ENCODE measurements around the gene RAB3B.

The RAB3B gene

GRCh38 chr1:51910221-51911000 lies 80.1 kb downstream of the RAB3B start:
- no peak for TF ChIP-seq CTCF (conservative IDR thresholded peaks at IDR 0.05)
- H3K27ac ChIP-seq, result no peak overlapping the region

- no peak overlapping the region for H3K27ac ChIP-seq
- TF ChIP-seq CTCF (conservative IDR thresholded peaks at IDR 0.05), result no peak
Measured at GRCh38 chr1:51908499-51908898, 82.0 kb downstream of the RAB3B start.

GRCh38 chr1:51907079-51907702 lies 83.3 kb downstream of the RAB3B start:
- TF ChIP-seq CTCF (conservative IDR thresholded peaks at IDR 0.05), result no peak
- H3K27ac ChIP-seq, result peak overlapping the region; percentile 44

- peak overlapping the region; percentile 44 for H3K27ac ChIP-seq
- no peak for TF ChIP-seq CTCF (conservative IDR thresholded peaks at IDR 0.05)
Measured at GRCh38 chr1:51906306-51907078, 84.0 kb downstream of the RAB3B start.

GRCh38 chr1:51902456-51902855 lies 88.0 kb downstream of the RAB3B start:
- no peak overlapping the region for H3K27ac ChIP-seq
- TF ChIP-seq CTCF (conservative IDR thresholded peaks at IDR 0.05), result no peak

- no peak overlapping the region for H3K27ac ChIP-seq
- no peak for TF ChIP-seq CTCF (conservative IDR thresholded peaks at IDR 0.05)
Measured at GRCh38 chr1:51901151-51901550, 89.3 kb downstream of the RAB3B start.

- no peak for TF ChIP-seq CTCF (conservative IDR thresholded peaks at IDR 0.05)
- H3K27ac ChIP-seq, result no peak overlapping the region
Measured at GRCh38 chr1:51899022-51899421, 91.5 kb downstream of the RAB3B start.

Data from VCaP (cell line).